DMS53 (cell line): ENCODE results near the gene POLRMT.

Experiments used
- DNase-seq: peaks from one replicate; lab custom pipeline; 2025; lab: John Stamatoyannopoulos, UW

The POLRMT gene

GRCh38 chr19:662962-663681 lies 29.8 kb upstream of the POLRMT start, which contains the start of gene RNF126:
RNF126 (minus strand) TSS chr19:663214; CDS start chr19:663121, 93 bp downstream.
- DNase-seq, result peak; percentile 95

- DNase-seq, result peak; percentile 75
Observed at GRCh38 chr19:662207-662961, 29.0 kb upstream of the POLRMT start.

- no peak for DNase-seq
Observed at GRCh38 chr19:661427-662196, 28.3 kb upstream of the POLRMT start.

- DNase-seq, result no peak
Observed at GRCh38 chr19:660793-661426, 27.6 kb upstream of the POLRMT start.

- no peak for DNase-seq
Observed at GRCh38 chr19:658916-659839, 25.8 kb upstream of the POLRMT start.

GRCh38 chr19:658059-658839 lies 24.9 kb upstream of the POLRMT start:
- DNase-seq, result no peak

GRCh38 chr19:657611-658010 lies 24.3 kb upstream of the POLRMT start:
- DNase-seq, result no peak

GRCh38 chr19:656751-657559 lies 23.6 kb upstream of the POLRMT start:
- DNase-seq, result no peak

DNA sequence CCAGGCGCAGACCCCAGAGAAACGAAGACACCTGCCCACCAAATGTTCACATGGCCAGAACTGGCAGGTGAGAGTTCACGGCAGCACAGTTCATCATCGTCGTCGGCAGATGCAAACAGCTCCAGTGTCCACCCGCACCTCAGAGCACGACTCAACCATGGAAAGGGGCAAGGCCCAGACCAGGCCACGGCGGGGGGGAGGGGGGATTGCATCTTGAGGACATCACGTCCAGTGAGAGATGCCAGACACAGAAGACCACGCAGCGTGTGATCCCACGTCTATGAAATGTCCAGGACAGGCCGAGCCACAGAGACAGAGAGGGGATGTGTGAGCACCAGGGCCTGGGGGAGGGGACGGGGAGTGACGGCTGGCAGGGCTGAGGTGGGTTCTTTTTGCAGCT lies 22.4 kb upstream of the POLRMT start:
- DNase-seq, result no peak

- no peak for DNase-seq
Observed at GRCh38 chr19:653425-653824, 20.1 kb upstream of the POLRMT start.

GRCh38 chr19:652467-653389 lies 19.4 kb upstream of the POLRMT start:
- DNase-seq, result no peak

- DNase-seq, result no peak
Observed at GRCh38 chr19:651991-652390, 18.7 kb upstream of the POLRMT start.

DNA sequence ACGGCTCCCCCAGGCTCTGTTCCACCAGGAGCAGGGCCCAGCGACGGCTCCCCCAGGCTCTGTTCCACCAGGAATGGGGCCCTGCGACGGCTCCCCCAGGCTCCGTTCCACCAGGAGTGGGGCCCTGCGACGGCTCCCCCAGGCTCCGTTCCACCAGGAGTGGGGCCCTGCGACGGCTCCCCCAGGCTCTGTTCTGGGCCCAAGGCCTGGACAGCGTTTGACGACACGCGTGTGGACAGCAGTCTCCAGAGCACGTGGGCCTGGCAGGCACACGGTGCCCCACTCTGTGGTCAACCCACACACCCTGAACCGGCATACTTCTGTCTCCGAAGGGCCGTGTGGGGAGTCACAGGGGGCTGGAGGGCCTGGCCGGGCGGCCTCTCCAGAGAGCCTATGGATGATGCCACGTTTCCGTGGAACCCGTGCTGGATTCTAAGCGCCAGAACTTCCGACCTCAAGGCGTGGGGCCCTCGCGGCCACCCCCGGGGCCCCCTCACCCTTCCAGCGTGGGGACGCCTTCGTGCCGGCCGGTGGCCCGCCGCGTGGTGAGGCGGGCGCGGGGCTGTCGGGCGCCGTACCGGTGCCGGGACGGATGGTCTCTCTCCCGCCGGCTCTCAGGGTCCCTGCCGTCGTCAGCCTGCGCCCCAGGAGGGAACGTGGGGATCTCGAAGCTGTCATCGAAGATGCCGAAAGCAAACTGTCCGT lies 17.9 kb upstream of the POLRMT start:
- no peak for DNase-seq

- no peak for DNase-seq
Observed at GRCh38 chr19:650121-650520, 16.8 kb upstream of the POLRMT start.

- no peak for DNase-seq
Observed at GRCh38 chr19:648904-649801, 15.8 kb upstream of the POLRMT start.

- no peak for DNase-seq
Observed at GRCh38 chr19:648305-648704, 15.0 kb upstream of the POLRMT start.
